ENCODE data around the gene HMBS. TPM values are rescaled to one million over a fixed set of nuclear protein-coding genes. Genes with fewer than 3 reads are reported as not detected.

Gene HMBS
- total and polyA plus RNA-seq, 2 experiments from 2014 or later, result 10.9 to 37.7 TPM

DNA sequence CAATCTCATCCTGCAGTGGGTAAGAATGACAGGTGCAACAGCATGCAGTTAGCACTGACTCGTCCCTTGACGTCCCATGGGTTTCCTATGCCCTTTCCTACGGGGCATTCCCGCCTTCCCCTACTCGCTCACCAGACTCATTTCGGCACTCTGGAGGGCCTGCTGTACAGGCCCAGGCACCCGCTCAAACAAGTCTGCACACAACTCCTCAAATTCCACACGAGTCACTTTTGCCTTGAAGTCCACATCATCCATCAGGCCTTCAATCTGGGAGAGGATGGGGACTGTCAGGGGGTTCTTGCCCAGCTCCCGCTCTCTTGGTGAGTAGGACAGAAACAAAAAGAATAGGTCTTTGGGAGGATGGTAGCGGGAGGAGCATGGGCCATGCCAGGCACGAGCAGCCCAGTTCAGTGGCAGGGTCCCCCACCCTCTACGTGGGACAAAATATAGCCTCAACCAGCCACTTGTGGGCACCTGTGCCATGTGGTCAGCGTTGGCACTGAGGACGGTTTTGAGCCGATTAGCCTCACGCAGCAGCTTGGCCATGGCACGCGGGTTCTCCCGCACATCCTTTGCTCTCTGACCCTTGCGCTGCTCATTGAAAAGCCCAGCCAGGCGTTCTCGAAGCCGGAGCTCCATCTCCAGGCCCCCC is 32.4 kb upstream of the HMBS start:
- Histone ChIP-seq H3K27me3 (no peaks in the 10 kb centered on the region), H2AFZ (no peak overlapping the region), H3K9me3 (ENCODE audit: low read depth) (no peaks in the 10 kb centered on the region), H3K79me2 (peaks cover 23% of the 10 kb centered on the region), H4K20me1 (ENCODE audit: insufficient read depth, poor library complexity, severe bottlenecking) (peaks cover 6% of the 10 kb centered on the region), H3K9me2 (replicated peaks; ENCODE audit: insufficient read depth) (no peaks in the 10 kb centered on the region), H3K4me3 (no peak overlapping the region), H3K4me1 (ENCODE audit: insufficient read depth) (peaks cover 7% of the 10 kb centered on the region), H3K4me2 (no peak overlapping the region), H3K27ac (no peak overlapping the region), H3K36me3 (replicated peaks; ENCODE audit: insufficient read depth, low read depth) (no peaks in the 10 kb centered on the region)
- TF ChIP-seq EZH2 (IDR thresholded peaks at IDR 0.05; ENCODE audit: borderline replicate concordance) (no peak), CTCF (IDR thresholded peaks at IDR 0.05; ENCODE audit: poor library complexity) (no peak), EZH2phosphoT487 (IDR thresholded peaks at IDR 0.05; ENCODE audit: low read depth, severe bottlenecking, unreplicated experiment) (no peak)
- WGBS (ENCODE audit: low lambda C conversion rate, missing lambda C conversion rate), result 97% methylated on average over 23 of the region's 23 CpGs
- no peak for DNase-seq (ENCODE audit: low spot score)

DNA sequence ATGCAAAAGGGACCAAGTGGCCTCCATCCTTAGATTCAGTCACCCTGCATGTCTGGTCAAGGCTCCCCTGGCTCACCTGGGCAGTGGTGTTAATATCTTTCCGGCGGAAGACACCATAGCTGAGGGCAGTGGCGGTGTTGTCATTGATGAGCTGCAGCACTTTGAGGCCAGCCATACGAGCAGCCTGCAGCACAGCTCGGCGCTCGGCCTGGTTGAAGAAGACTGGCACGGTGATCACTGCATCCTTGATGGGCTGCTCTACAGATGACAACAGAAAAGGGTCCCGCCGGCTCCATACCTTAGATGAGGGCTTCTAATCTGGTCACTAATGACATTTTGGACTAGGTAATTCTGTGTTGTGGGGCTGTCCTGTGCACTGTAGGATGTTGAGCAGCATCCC is 30.3 kb upstream of the HMBS start:
- Histone ChIP-seq H3K4me2 (no peak overlapping the region), H3K9me2 (replicated peaks; ENCODE audit: insufficient read depth) (no peaks in the 10 kb centered on the region), H3K27me3 (no peaks in the 10 kb centered on the region), H3K27ac (no peak overlapping the region), H3K79me2 (peaks cover 26% of the 10 kb centered on the region), H3K9me3 (ENCODE audit: low read depth) (no peaks in the 10 kb centered on the region), H3K4me3 (no peak overlapping the region), H3K4me1 (ENCODE audit: insufficient read depth) (peaks cover 13% of the 10 kb centered on the region), H4K20me1 (ENCODE audit: insufficient read depth, poor library complexity, severe bottlenecking) (peaks cover 6% of the 10 kb centered on the region), H3K36me3 (replicated peaks; ENCODE audit: insufficient read depth, low read depth) (no peaks in the 10 kb centered on the region), H2AFZ (no peak overlapping the region)
- DNase-seq (ENCODE audit: low spot score), result no peak
- 98% methylated on average over 10 of the region's 10 CpGs for WGBS (ENCODE audit: low lambda C conversion rate, missing lambda C conversion rate)
- TF ChIP-seq CTCF (IDR thresholded peaks at IDR 0.05; ENCODE audit: poor library complexity), result no peak

GRCh38 chr11:119055901-119056300 is 28.8 kb upstream of the HMBS start:
- H3K27me3 ChIP-seq, result no peaks in the 10 kb centered on the region
- H3K27ac ChIP-seq, result peak overlapping the region; percentile 86
- H3K9me2 ChIP-seq (replicated peaks; ENCODE audit: insufficient read depth), result no peaks in the 10 kb centered on the region
- H3K4me2 ChIP-seq, result peak overlapping the region; percentile 96
- peak overlapping the region; percentile 64 for H3K4me3 ChIP-seq
- H3K4me1 ChIP-seq (ENCODE audit: insufficient read depth), result peaks cover 13% of the 10 kb centered on the region
- H3K79me2 ChIP-seq, result peaks cover 32% of the 10 kb centered on the region
- 62% methylated on average over 6 of the region's 6 CpGs for WGBS (ENCODE audit: low lambda C conversion rate, missing lambda C conversion rate)
- peak; percentile 39 for DNase-seq (ENCODE audit: low spot score)
- peak; percentile 17 for TF ChIP-seq CTCF (IDR thresholded peaks at IDR 0.05; ENCODE audit: poor library complexity)
- no peak for TF ChIP-seq EZH2phosphoT487 (IDR thresholded peaks at IDR 0.05; ENCODE audit: low read depth, severe bottlenecking, unreplicated experiment)
- TF ChIP-seq EZH2 (IDR thresholded peaks at IDR 0.05; ENCODE audit: borderline replicate concordance), result no peak
- peak overlapping the region; percentile 64 for H2AFZ ChIP-seq
- H3K9me3 ChIP-seq (ENCODE audit: low read depth), result no peaks in the 10 kb centered on the region
- H3K36me3 ChIP-seq (replicated peaks; ENCODE audit: insufficient read depth, low read depth), result no peaks in the 10 kb centered on the region
- peaks cover 6% of the 10 kb centered on the region for H4K20me1 ChIP-seq (ENCODE audit: insufficient read depth, poor library complexity, severe bottlenecking)
